ENCODE measurements around the gene TRIM62.

The TRIM62 gene

GRCh38 chr1:33098371-33098770, 83.5 kb downstream of the TRIM62 start:
- no peak for DNase-seq (ENCODE audit: low spot score)

- DNase-seq (ENCODE audit: low spot score), result no peak
Measured at GRCh38 chr1:33097762-33098161, 84.1 kb downstream of the TRIM62 start.

GRCh38 chr1:33097137-33097611, 84.7 kb downstream of the TRIM62 start:
- peak; percentile 44 for DNase-seq (ENCODE audit: low spot score)

GRCh38 chr1:33096363-33097005, 85.4 kb downstream of the TRIM62 start:
- DNase-seq (ENCODE audit: low spot score), result no peak
